KMS-11 (cell line): ENCODE data around the gene VIPAS39.

Source experiments
- H2AFZ ChIP-seq: fragments of 200-600 bp; sonication (generic); 2 replicates; pipeline ENCODE4 v1.6.1; 2016; ENCODE audit warnings: antibody characterized with exemption, mixed run types, low read depth
- H3K27ac ChIP-seq: fragments of 200-600 bp; sonication (generic); 2 replicates; pipeline ENCODE4 v1.6.1; 2016; ENCODE audit warnings: mild to moderate bottlenecking, mixed run types
- H3K27me3 ChIP-seq: fragments of 200-600 bp; sonication (generic); 2 replicates; pipeline ENCODE4 v1.6.1; 2017; ENCODE audit warnings: mild to moderate bottlenecking, low read depth, mixed run types, moderate library complexity; ENCODE audit not compliant: insufficient read depth
- H3K36me3 ChIP-seq: fragments of 200-600 bp; sonication (generic); 2 replicates; pipeline ENCODE4 v1.6.1; 2017; ENCODE audit warnings: mild to moderate bottlenecking, mixed run types; ENCODE audit not compliant: insufficient read depth
- H3K4me1 ChIP-seq: fragments of 200-600 bp; sonication (generic); 2 replicates; pipeline ENCODE4 v1.6.1; 2016; ENCODE audit warnings: mild to moderate bottlenecking, low read depth, mixed run types; ENCODE audit not compliant: poor library complexity, severe bottlenecking
- H3K4me2 ChIP-seq: fragments of 200-600 bp; sonication (generic); 2 replicates; pipeline ENCODE4 v1.7.0; 2016; ENCODE audit warnings: mild to moderate bottlenecking, mixed run types
- H3K4me3 ChIP-seq: fragments of 200-600 bp; sonication (generic); IDR thresholded peaks from 2 replicates; pipeline ENCODE4 v1.6.1; 2017; ENCODE audit warnings: low read depth, low read length, mixed read lengths; ENCODE audit not compliant: insufficient read depth
- H3K79me2 ChIP-seq: fragments of 200-600 bp; sonication (generic); 2 replicates; pipeline ENCODE4 v1.6.1; 2016; ENCODE audit warnings: low read depth, mixed run types; ENCODE audit not compliant: insufficient read depth
- H3K9ac ChIP-seq: fragments of 200-600 bp; sonication (generic); 2 replicates; pipeline ENCODE4 v1.6.1; 2016; ENCODE audit warnings: mild to moderate bottlenecking, mixed run types
- H4K20me1 ChIP-seq: fragments of 200-600 bp; sonication (generic); 2 replicates; pipeline ENCODE4 v1.6.1; 2016; ENCODE audit warnings: mild to moderate bottlenecking, mixed run types; ENCODE audit not compliant: insufficient read depth
- TF ChIP-seq, protein P1 (sequence below): fragments of 200-600 bp; sonication (generic); conservative IDR thresholded peaks from 2 replicates; pipeline ENCODE4 v1.6.1; 2017; ENCODE audit warnings: low read depth, mild to moderate bottlenecking, antibody characterized with exemption, low read length, moderate library complexity, mixed read lengths

VIPAS39 gene

GRCh38 chr14:77439861-77440260 lies 17.5 kb downstream of the VIPAS39 start:
- Histone ChIP-seq H3K4me1 (no peaks in the 10 kb centered on the region), H3K79me2 (no peaks in the 10 kb centered on the region), H3K27me3 (no peaks in the 10 kb centered on the region), H3K4me3 (no peak overlapping the region), H3K36me3 (no peaks in the 10 kb centered on the region), H3K4me2 (no peak overlapping the region), H3K27ac (no peak overlapping the region), H4K20me1 (no peaks in the 10 kb centered on the region), H3K9ac (no peak overlapping the region), H2AFZ (no peak overlapping the region)
- TF ChIP-seq, protein P1, sequence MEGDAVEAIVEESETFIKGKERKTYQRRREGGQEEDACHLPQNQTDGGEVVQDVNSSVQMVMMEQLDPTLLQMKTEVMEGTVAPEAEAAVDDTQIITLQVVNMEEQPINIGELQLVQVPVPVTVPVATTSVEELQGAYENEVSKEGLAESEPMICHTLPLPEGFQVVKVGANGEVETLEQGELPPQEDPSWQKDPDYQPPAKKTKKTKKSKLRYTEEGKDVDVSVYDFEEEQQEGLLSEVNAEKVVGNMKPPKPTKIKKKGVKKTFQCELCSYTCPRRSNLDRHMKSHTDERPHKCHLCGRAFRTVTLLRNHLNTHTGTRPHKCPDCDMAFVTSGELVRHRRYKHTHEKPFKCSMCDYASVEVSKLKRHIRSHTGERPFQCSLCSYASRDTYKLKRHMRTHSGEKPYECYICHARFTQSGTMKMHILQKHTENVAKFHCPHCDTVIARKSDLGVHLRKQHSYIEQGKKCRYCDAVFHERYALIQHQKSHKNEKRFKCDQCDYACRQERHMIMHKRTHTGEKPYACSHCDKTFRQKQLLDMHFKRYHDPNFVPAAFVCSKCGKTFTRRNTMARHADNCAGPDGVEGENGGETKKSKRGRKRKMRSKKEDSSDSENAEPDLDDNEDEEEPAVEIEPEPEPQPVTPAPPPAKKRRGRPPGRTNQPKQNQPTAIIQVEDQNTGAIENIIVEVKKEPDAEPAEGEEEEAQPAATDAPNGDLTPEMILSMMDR, result no peak

DNA sequence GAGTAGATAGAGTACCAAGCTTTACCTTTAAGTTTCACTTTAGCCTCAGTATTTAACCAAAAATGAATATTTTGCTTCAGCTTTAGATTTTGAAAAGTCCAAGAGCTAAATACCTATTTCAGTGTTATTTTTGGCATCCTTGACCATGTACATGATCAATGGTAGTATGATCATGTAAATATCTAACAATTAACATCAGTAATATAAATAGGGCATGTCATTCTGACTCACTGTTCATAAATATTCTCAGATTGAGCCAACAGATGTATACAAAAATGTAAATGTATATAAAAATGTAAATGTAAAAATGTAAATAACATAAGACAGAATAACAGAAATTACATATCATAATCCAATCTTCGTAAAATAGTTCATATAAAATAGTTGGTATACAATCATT lies 18.8 kb downstream of the VIPAS39 start:
- Histone ChIP-seq H3K79me2 (no peaks in the 10 kb centered on the region), H2AFZ (no peak overlapping the region), H3K9ac (no peak overlapping the region), H3K36me3 (no peaks in the 10 kb centered on the region), H3K4me3 (no peak overlapping the region), H3K4me1 (no peaks in the 10 kb centered on the region), H4K20me1 (no peaks in the 10 kb centered on the region), H3K27ac (no peak overlapping the region), H3K27me3 (no peaks in the 10 kb centered on the region), H3K4me2 (no peak overlapping the region)
- TF ChIP-seq, protein P1, result no peak

- Histone ChIP-seq H3K27me3 (no peaks in the 10 kb centered on the region), H3K4me2 (no peak overlapping the region), H3K9ac (no peak overlapping the region), H3K4me3 (no peak overlapping the region), H2AFZ (no peak overlapping the region), H4K20me1 (no peaks in the 10 kb centered on the region), H3K79me2 (no peaks in the 10 kb centered on the region), H3K27ac (no peak overlapping the region), H3K4me1 (no peaks in the 10 kb centered on the region), H3K36me3 (no peaks in the 10 kb centered on the region)
- TF ChIP-seq, protein P1, result no peak
Observed at GRCh38 chr14:77436042-77436441, 21.4 kb downstream of the VIPAS39 start.

DNA sequence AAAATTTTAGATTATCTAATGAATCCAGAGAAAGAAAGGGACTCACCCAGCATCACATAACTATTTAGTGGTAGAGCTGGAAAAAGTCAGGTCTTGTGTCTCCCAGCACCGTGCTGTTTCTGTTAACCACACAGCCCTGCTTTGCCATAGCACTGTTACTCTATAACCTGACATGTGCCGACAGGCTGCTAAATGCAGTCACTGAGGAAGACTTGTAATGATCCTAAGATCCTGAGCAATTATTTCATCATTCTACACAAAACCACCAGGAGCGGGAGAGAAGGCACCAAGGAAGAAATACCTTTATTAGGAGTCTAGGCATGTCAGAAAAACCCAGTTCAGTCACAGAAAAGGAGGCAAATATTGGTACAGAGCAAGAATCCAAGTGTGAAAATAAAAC lies 31.0 kb downstream of the VIPAS39 start:
- TF ChIP-seq, protein P1, result no peak
- H3K9ac ChIP-seq, result no peak overlapping the region
- H3K27me3 ChIP-seq, result no peaks in the 10 kb centered on the region
- no peak overlapping the region for H2AFZ ChIP-seq
- H3K4me2 ChIP-seq, result no peak overlapping the region
- no peaks in the 10 kb centered on the region for H4K20me1 ChIP-seq
- no peak overlapping the region for H3K27ac ChIP-seq
- H3K36me3 ChIP-seq, result no peaks in the 10 kb centered on the region
- H3K4me1 ChIP-seq, result no peaks in the 10 kb centered on the region
- H3K4me3 ChIP-seq, result no peak overlapping the region
- no peaks in the 10 kb centered on the region for H3K79me2 ChIP-seq
